GM12891 (cell line): ENCODE results near the gene INO80.
"Not testable (repeated sequence)": the region's sequence is repeated elsewhere in the genome, so short reads cannot be mapped to it uniquely, and the experiment has no call there.

Experiments used
- PAX5 ChIP-seq: IDR thresholded peaks from 2 replicates; pipeline ENCODE4 v1.6.1; 2011; ENCODE audit warnings: low read length, moderate library complexity, mild to moderate bottlenecking; ENCODE audit not compliant: insufficient read depth, severe bottlenecking
- POLR2A ChIP-seq: IDR thresholded peaks from 2 replicates; pipeline ENCODE4 v1.6.1; 2011; ENCODE audit warnings: low read depth, low read length, control low read depth
- POLR2AphosphoS5 ChIP-seq: IDR thresholded peaks from 2 replicates; pipeline ENCODE4 v1.6.1; 2011; ENCODE audit warnings: low read depth, low read length, control low read depth
- POU2F2 ChIP-seq: IDR thresholded peaks from 2 replicates; pipeline ENCODE4 v1.6.1; 2011; ENCODE audit warnings: low read depth, mild to moderate bottlenecking, control low read depth, low read length, moderate library complexity
- TAF1 ChIP-seq: IDR thresholded peaks from 2 replicates; pipeline ENCODE4 v1.6.1; 2011; ENCODE audit warnings: low read depth, low read length, control low read depth

DNA sequence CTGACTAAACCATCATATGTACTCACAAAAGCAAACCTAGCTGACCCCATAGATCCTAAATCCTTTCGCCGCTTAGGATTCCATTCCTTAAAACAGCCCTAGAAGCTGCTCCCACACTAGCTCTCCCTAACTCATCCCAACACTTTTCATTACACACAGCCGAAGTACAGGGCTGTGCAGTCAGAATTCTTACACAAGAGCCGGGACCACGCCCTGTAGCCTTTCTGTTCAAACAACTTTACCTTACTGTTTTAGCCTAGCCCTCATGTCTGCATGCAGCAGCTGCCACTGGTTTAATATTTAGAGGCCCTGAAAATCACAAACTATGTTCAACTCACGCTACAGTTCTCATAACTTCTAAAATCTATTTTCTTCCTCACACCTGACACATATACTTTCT is 19.5 kb upstream of the INO80 start:
- not testable (repeated sequence) for TF ChIP-seq POLR2A, POU2F2, TAF1, POLR2AphosphoS5, PAX5
